Measurements from ENCODE around the gene SLC1A5.

SLC1A5 gene

DNA sequence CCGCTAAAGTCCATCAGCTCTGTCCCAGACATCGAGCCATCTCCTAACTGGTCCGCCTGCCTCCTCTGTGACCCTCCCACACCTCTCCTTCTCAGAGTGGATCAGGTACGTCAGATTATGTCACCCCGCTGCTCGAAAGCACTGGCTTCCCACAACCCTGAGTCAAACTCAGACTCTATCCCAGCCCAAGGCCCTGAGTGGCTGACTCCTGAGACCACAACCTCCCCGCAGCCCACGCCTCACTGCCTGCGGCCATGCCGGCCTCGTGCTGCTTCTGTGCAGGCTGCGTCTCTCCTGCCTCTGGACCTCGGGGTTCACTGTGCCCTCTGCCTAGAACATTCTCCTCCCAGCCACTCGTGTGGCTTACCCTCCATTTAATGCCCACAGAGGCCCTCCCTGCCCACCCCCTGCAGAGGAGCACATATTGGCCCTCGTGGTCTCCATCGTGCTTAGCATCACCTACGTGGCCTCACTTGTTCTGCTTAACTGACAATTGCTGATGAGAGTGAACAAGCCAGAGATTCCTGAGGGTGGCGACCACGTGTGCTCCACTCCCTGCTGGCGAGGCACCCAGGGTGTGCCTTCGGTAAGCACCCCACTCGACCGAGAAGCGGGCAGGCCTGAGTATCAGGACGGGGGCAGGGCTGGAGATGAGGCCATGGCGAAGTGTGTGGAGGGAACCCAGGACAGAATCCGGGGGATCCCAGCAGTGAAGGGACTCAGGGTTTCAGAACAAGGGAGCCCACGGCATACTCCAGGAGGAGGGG is 56.0 kb downstream of the SLC1A5 start:
- peaks cover 78% of the 10 kb centered on the region for H4K20me1 ChIP-seq (ENCODE audit: insufficient read depth, low read length)

DNA sequence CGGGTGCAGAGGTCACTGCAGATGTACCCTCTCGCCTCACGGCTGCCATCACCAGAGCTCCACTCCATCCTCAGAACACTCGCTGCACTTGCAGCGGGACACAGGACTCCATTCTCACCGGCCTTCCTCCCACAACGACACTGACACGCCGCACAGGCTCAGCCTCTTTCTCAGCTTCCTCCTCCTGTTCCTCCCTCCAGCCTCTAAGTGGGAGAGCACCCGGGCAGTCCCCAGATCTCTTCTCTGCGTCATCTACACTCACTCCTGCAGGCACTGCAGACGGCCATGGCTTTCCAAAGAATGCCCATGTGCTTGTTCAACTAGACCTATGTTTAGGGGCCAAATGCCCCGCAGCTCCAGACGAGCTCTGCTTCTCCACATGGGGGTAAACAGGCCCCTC is 56.8 kb downstream of the SLC1A5 start:
- DNase-seq, result no peak

More for the DNA sequence above, 56.0 kb downstream of the SLC1A5 start:
- DNase-seq, result no peak
- no peaks in the 10 kb centered on the region for H3K9me3 ChIP-seq (ENCODE audit: insufficient read depth, low read length, severe bottlenecking)
- no peak overlapping the region for H3K4me3 ChIP-seq (ENCODE audit: low read depth in 1 of 2, low read length in 2 of 2)
- ATAC-seq (ENCODE audit: insufficient read depth, low read depth), result no peak
- no peak overlapping the region for H3K27ac ChIP-seq (ENCODE audit: low read length)
- H3K4me1 ChIP-seq (ENCODE audit: insufficient read depth, low read length), result no peaks in the 10 kb centered on the region
- no peaks in the 10 kb centered on the region for H3K27me3 ChIP-seq (ENCODE audit: insufficient read depth, low read length, poor library complexity)
- peaks cover 89% of the 10 kb centered on the region for H3K36me3 ChIP-seq (ENCODE audit: insufficient read depth, low read length)
- H3K79me2 ChIP-seq (ENCODE audit: insufficient read depth, low read length), result peaks cover 78% of the 10 kb centered on the region
- H3K9ac ChIP-seq (ENCODE audit: low read depth, low read length), result no peak overlapping the region
- TF ChIP-seq EZH2 (IDR thresholded peaks at IDR 0.05; ENCODE audit: borderline replicate concordance, low read depth, low read length, severe bottlenecking), result no peak
- TF ChIP-seq, protein P1, sequence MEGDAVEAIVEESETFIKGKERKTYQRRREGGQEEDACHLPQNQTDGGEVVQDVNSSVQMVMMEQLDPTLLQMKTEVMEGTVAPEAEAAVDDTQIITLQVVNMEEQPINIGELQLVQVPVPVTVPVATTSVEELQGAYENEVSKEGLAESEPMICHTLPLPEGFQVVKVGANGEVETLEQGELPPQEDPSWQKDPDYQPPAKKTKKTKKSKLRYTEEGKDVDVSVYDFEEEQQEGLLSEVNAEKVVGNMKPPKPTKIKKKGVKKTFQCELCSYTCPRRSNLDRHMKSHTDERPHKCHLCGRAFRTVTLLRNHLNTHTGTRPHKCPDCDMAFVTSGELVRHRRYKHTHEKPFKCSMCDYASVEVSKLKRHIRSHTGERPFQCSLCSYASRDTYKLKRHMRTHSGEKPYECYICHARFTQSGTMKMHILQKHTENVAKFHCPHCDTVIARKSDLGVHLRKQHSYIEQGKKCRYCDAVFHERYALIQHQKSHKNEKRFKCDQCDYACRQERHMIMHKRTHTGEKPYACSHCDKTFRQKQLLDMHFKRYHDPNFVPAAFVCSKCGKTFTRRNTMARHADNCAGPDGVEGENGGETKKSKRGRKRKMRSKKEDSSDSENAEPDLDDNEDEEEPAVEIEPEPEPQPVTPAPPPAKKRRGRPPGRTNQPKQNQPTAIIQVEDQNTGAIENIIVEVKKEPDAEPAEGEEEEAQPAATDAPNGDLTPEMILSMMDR (IDR thresholded peaks at IDR 0.05; ENCODE audit: borderline replicate concordance, extremely low read depth, low read length, poor library complexity, severe bottlenecking), result no peak
- no peak overlapping the region for H3K4me2 ChIP-seq (ENCODE audit: insufficient read depth, low read length)
- no peak overlapping the region for H2AFZ ChIP-seq (ENCODE audit: low read depth, low read length)

DNA sequence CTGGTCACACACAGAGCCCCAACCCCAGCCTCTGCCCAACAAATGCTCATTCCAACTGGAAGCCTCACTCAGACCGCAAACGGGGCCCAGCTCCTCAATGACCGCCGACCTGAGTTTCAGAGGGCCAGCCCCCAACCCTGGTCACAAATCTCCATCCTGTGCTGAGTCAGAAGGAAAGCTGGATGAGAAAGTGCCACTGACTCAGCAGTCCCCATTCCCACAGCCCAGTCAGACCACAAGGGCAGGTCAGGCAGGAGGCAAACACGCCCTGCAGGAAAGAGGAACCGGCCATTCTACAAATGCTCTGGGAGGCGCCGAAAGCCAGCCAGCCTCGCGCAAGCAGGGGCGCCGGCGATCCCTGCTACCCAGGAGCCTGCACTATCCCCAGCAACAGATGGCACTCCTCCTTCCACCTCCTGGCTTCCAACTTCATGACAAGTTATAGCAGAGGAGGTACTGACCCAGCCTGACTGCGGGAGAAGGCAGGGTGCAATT is 57.3 kb downstream of the SLC1A5 start:
- peaks cover 92% of the 10 kb centered on the region for H3K36me3 ChIP-seq (ENCODE audit: insufficient read depth, low read length)

More for the DNA sequence above, 56.8 kb downstream of the SLC1A5 start:
- no peak for TF ChIP-seq EZH2 (IDR thresholded peaks at IDR 0.05; ENCODE audit: borderline replicate concordance, low read depth, low read length, severe bottlenecking)
- TF ChIP-seq, protein P1 (IDR thresholded peaks at IDR 0.05; ENCODE audit: borderline replicate concordance, extremely low read depth, low read length, poor library complexity, severe bottlenecking), result no peak
- no peak for ATAC-seq (ENCODE audit: insufficient read depth, low read depth)
- H3K9ac ChIP-seq (ENCODE audit: low read depth, low read length), result no peak overlapping the region
- no peak overlapping the region for H3K4me3 ChIP-seq (ENCODE audit: low read depth in 1 of 2, low read length in 2 of 2)
- H3K4me1 ChIP-seq (ENCODE audit: insufficient read depth, low read length), result no peaks in the 10 kb centered on the region
- H3K9me3 ChIP-seq (ENCODE audit: insufficient read depth, low read length, severe bottlenecking), result no peaks in the 10 kb centered on the region
- no peak overlapping the region for H3K27ac ChIP-seq (ENCODE audit: low read length)
- no peak overlapping the region for H2AFZ ChIP-seq (ENCODE audit: low read depth, low read length)
- peaks cover 77% of the 10 kb centered on the region for H4K20me1 ChIP-seq (ENCODE audit: insufficient read depth, low read length)
- no peaks in the 10 kb centered on the region for H3K27me3 ChIP-seq (ENCODE audit: insufficient read depth, low read length, poor library complexity)
- peaks cover 74% of the 10 kb centered on the region for H3K79me2 ChIP-seq (ENCODE audit: insufficient read depth, low read length)
- peaks cover 89% of the 10 kb centered on the region for H3K36me3 ChIP-seq (ENCODE audit: insufficient read depth, low read length)
- H3K4me2 ChIP-seq (ENCODE audit: insufficient read depth, low read length), result no peak overlapping the region

More for the DNA sequence above, 57.3 kb downstream of the SLC1A5 start:
- no peak overlapping the region for H2AFZ ChIP-seq (ENCODE audit: low read depth, low read length)
- H3K4me1 ChIP-seq (ENCODE audit: insufficient read depth, low read length), result no peaks in the 10 kb centered on the region
- no peak for DNase-seq
- TF ChIP-seq, protein P1 (IDR thresholded peaks at IDR 0.05; ENCODE audit: borderline replicate concordance, extremely low read depth, low read length, poor library complexity, severe bottlenecking), result no peak
- TF ChIP-seq EZH2 (IDR thresholded peaks at IDR 0.05; ENCODE audit: borderline replicate concordance, low read depth, low read length, severe bottlenecking), result no peak
- no peaks in the 10 kb centered on the region for H3K9me3 ChIP-seq (ENCODE audit: insufficient read depth, low read length, severe bottlenecking)
- H3K4me3 ChIP-seq (ENCODE audit: low read depth in 1 of 2, low read length in 2 of 2), result no peak overlapping the region
- peaks cover 70% of the 10 kb centered on the region for H3K79me2 ChIP-seq (ENCODE audit: insufficient read depth, low read length)
- no peak overlapping the region for H3K9ac ChIP-seq (ENCODE audit: low read depth, low read length)
- no peak overlapping the region for H3K27ac ChIP-seq (ENCODE audit: low read length)
- peaks cover 80% of the 10 kb centered on the region for H4K20me1 ChIP-seq (ENCODE audit: insufficient read depth, low read length)
- no peak for ATAC-seq (ENCODE audit: insufficient read depth, low read depth)
- no peaks in the 10 kb centered on the region for H3K27me3 ChIP-seq (ENCODE audit: insufficient read depth, low read length, poor library complexity)
- no peak overlapping the region for H3K4me2 ChIP-seq (ENCODE audit: insufficient read depth, low read length)

Data from DND-41 (cell line).